HEK293 (cell line): ENCODE data around the gene IL1RAPL1.

Experiments
- CTCF ChIA-PET: fragments of 350-600 bp; formaldehyde crosslinking; extraction: SDS; loops from one replicate; lab custom pipeline; 2021; ENCODE audit warnings: antibody characterized with exemption; lab: Yijun Ruan, JAX
- POLR2A ChIA-PET: fragments of 300-600 bp; formaldehyde crosslinking; extraction: SDS; loops from one replicate; lab custom pipeline; 2020; ENCODE audit warnings: antibody characterized with exemption, inconsistent platforms; lab: Yijun Ruan, JAX
- H3K27ac ChIP-seq: fragments of 200-500 bp; sonication (Bioruptor generic); 2 replicates; pipeline ENCODE4 v1.5.1; 2014; ENCODE audit warnings: low read depth, low read length, control low read depth, inconsistent platforms; ENCODE audit errors: extremely low read depth
- H3K36me3 ChIP-seq, 2 experiments: fragments of 200-500 bp in 1 of 2; sonication (Bioruptor generic) in 1 of 2; 1 replicate in 1 of 2; 2 replicates in 1 of 2; pipeline ENCODE4 v1.5.1; 2014 to 2017; ENCODE audit warnings: inconsistent platforms in 2 of 2, low read length in 2 of 2; ENCODE audit not compliant: control insufficient read depth in 2 of 2, insufficient read depth in 1 of 2
- H3K4me1 ChIP-seq: fragments of 200-500 bp; sonication (Bioruptor generic); 2 replicates; pipeline ENCODE4 v1.5.1; 2014; ENCODE audit warnings: mild to moderate bottlenecking, low read length, inconsistent platforms; ENCODE audit not compliant: control insufficient read depth, insufficient read depth
- H3K4me3 ChIP-seq: 2 replicates; pipeline ENCODE4 v1.5.1; 2011; ENCODE audit warnings: low read depth, mild to moderate bottlenecking, control low read depth, low read length, moderate library complexity
- H3K9me3 ChIP-seq: fragments of 200-500 bp; sonication (Bioruptor generic); 2 replicates; pipeline ENCODE4 v1.5.1; 2014; ENCODE audit warnings: low read depth, low read length, inconsistent platforms; ENCODE audit not compliant: control insufficient read depth, insufficient read depth
- KLF7 ChIP-seq: fragments of 450-650 bp; formaldehyde crosslinking; IDR thresholded peaks from 2 replicates; pipeline ENCODE4 v1.5.1; 2016; ENCODE audit warnings: missing biosample characterization, missing genetic modification characterization, borderline replicate concordance
- RBAK ChIP-seq: fragments of 450-650 bp; formaldehyde crosslinking; IDR thresholded peaks from 2 replicates; pipeline ENCODE4 v1.5.1; 2016; ENCODE audit warnings: missing biosample characterization, missing genetic modification characterization
- ZBTB17 ChIP-seq: fragments of 450-650 bp; formaldehyde crosslinking; IDR thresholded peaks from 2 replicates; pipeline ENCODE4 v1.5.1; 2016; ENCODE audit warnings: missing biosample characterization, missing genetic modification characterization
- ZFP37 ChIP-seq: fragments of 450-650 bp; formaldehyde crosslinking; IDR thresholded peaks from 2 replicates; pipeline ENCODE4 v1.5.1; 2016; ENCODE audit warnings: missing biosample characterization, missing genetic modification characterization
- ZFP69B ChIP-seq: fragments of 450-650 bp; formaldehyde crosslinking; IDR thresholded peaks from 2 replicates; pipeline ENCODE4 v1.5.1; 2016; ENCODE audit warnings: missing biosample characterization, missing genetic modification characterization
- ZNF114 ChIP-seq: fragments of 450-650 bp; formaldehyde crosslinking; IDR thresholded peaks from 2 replicates; pipeline ENCODE4 v1.5.0; 2017; ENCODE audit warnings: missing biosample characterization, missing genetic modification characterization
- ZNF302 ChIP-seq: fragments of 450-650 bp; formaldehyde crosslinking; IDR thresholded peaks from 2 replicates; pipeline ENCODE4 v1.5.1; 2016; ENCODE audit warnings: missing biosample characterization, missing genetic modification characterization, low read depth
- ZNF501 ChIP-seq: fragments of 450-650 bp; formaldehyde crosslinking; IDR thresholded peaks from 2 replicates; pipeline ENCODE4 v1.5.1; 2016; ENCODE audit warnings: missing biosample characterization, missing genetic modification characterization
- ZNF514 ChIP-seq: fragments of 450-650 bp; formaldehyde crosslinking; IDR thresholded peaks from 2 replicates; pipeline ENCODE4 v1.5.1; 2016; ENCODE audit warnings: missing biosample characterization, missing genetic modification characterization
- ZNF558 ChIP-seq: fragments of 450-650 bp; formaldehyde crosslinking; IDR thresholded peaks from 2 replicates; pipeline ENCODE4 v1.5.1; 2016; ENCODE audit warnings: missing biosample characterization, missing genetic modification characterization
- ZNF571 ChIP-seq: fragments of 450-650 bp; formaldehyde crosslinking; IDR thresholded peaks from 2 replicates; pipeline ENCODE4 v1.5.0; 2017; ENCODE audit warnings: missing biosample characterization, missing genetic modification characterization
- ZNF843 ChIP-seq: fragments of 450-650 bp; formaldehyde crosslinking; IDR thresholded peaks from 2 replicates; pipeline ENCODE4 v1.5.1; 2016; ENCODE audit warnings: missing biosample characterization, missing genetic modification characterization
- ZSCAN30 ChIP-seq: fragments of 450-650 bp; IDR thresholded peaks from 2 replicates; pipeline ENCODE4 v1.5.1; 2018; ENCODE audit warnings: missing biosample characterization, mild to moderate bottlenecking, missing genetic modification characterization, moderate library complexity
- TF ChIP-seq, protein P1 (sequence below): fragments of 450-650 bp; formaldehyde crosslinking; IDR thresholded peaks from 2 replicates; pipeline ENCODE4 v1.5.1; 2016; ENCODE audit warnings: missing biosample characterization, missing genetic modification characterization
- TF ChIP-seq, protein P2 (sequence below): fragments of 450-650 bp; formaldehyde crosslinking; IDR thresholded peaks from 2 replicates; pipeline ENCODE4 v1.5.1; 2016; ENCODE audit warnings: missing biosample characterization, missing genetic modification characterization
- TF ChIP-seq, protein P3 (sequence below): fragments of 450-650 bp; formaldehyde crosslinking; IDR thresholded peaks from 2 replicates; pipeline ENCODE4 v1.5.1; 2016; ENCODE audit warnings: missing biosample characterization, missing genetic modification characterization
- TF ChIP-seq, protein P4 (sequence below): fragments of 450-650 bp; formaldehyde crosslinking; IDR thresholded peaks from 2 replicates; pipeline ENCODE4 v1.5.1; 2016; ENCODE audit warnings: missing biosample characterization, missing genetic modification characterization, low read depth
- TF ChIP-seq, protein P5 (sequence below): fragments of 450-650 bp; formaldehyde crosslinking; IDR thresholded peaks from 2 replicates; pipeline ENCODE4 v1.5.1; 2016; ENCODE audit warnings: missing biosample characterization, missing genetic modification characterization

The IL1RAPL1 gene

DNA sequence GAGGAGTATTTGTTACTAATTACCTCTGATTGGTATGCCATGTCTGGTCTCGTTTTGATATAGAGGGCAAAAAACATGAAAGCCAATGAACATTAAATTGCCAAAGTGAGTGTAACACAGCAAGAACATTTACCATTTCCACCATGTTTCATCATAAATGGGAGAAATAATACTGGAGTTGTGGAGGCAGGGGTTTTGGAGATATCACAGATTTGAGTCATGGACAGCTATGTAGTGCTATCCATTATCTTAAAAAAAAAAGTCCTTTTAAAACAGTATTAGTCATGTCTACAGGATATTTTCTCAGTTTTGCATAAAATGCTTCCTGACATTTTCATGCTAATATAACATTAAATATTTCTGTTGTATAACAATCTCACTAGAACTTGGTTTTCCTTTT is 301.2 kb downstream of the IL1RAPL1 start (continued):
- TF ChIP-seq, protein P1, sequence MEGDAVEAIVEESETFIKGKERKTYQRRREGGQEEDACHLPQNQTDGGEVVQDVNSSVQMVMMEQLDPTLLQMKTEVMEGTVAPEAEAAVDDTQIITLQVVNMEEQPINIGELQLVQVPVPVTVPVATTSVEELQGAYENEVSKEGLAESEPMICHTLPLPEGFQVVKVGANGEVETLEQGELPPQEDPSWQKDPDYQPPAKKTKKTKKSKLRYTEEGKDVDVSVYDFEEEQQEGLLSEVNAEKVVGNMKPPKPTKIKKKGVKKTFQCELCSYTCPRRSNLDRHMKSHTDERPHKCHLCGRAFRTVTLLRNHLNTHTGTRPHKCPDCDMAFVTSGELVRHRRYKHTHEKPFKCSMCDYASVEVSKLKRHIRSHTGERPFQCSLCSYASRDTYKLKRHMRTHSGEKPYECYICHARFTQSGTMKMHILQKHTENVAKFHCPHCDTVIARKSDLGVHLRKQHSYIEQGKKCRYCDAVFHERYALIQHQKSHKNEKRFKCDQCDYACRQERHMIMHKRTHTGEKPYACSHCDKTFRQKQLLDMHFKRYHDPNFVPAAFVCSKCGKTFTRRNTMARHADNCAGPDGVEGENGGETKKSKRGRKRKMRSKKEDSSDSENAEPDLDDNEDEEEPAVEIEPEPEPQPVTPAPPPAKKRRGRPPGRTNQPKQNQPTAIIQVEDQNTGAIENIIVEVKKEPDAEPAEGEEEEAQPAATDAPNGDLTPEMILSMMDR (tag by site-specific recombination): no peak
- TF ChIP-seq ZFP37 (tag by site-specific recombination) (no peak), ZNF114 (tag by site-specific recombination) (no peak)

DNA sequence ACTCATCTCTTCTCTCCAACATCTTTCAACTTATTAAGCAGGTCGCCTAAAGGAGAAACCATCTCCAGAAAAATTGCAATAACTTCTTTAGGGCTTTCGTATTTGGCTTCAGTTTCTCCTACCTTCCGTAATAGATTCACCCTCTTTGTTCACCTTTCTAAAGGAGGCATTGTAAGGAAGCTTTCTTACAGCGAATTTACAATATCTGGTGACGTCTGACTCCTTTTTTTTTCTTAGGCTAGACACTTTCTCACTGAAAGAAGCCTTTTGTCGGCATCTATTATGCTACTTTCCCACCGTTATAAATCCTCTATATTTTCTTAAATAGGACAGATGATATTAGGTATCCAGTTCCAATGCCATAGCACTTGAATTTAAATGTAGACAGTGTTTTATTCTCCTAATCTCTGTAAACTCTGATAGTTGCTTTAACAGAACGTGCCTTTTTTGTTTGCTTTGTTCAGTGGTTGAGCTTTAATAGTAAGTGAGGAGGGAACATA is 302.4 kb downstream of the IL1RAPL1 start:
- Histone ChIP-seq H3K36me3 (no peaks in the 10 kb centered on the region), H3K4me3 (no peak overlapping the region), H3K9me3 (no peaks in the 10 kb centered on the region), H3K27ac (no peak overlapping the region), H3K4me1 (no peaks in the 10 kb centered on the region)
- ChIA-PET CTCF (interaction anchor here (1.0 kb wide), 1 partner anchor 11 kb away, joined by 3 read pairs; no protein-coding TSS in a partner anchor), POLR2A (no interaction called here)
- TF ChIP-seq, protein P2, sequence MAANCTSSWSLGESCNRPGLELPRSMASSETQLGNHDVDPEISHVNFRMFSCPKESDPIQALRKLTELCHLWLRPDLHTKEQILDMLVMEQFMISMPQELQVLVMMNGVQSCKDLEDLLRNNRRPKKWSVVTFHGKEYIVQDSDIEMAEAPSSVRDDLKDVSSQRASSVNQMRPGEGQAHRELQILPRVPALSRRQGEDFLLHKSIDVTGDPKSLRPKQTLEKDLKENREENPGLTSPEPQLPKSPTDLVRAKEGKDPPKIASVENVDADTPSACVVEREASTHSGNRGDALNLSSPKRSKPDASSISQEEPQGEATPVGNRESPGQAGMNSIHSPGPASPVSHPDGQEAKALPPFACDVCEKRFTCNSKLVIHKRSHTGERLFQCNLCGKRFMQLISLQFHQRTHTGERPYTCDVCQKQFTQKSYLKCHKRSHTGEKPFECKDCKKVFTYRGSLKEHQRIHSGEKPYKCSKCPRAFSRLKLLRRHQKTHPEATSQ (tag by site-specific recombination): no peak
- no peak for TF ChIP-seq ZNF571 (tag by site-specific recombination)
- TF ChIP-seq, protein P3, sequence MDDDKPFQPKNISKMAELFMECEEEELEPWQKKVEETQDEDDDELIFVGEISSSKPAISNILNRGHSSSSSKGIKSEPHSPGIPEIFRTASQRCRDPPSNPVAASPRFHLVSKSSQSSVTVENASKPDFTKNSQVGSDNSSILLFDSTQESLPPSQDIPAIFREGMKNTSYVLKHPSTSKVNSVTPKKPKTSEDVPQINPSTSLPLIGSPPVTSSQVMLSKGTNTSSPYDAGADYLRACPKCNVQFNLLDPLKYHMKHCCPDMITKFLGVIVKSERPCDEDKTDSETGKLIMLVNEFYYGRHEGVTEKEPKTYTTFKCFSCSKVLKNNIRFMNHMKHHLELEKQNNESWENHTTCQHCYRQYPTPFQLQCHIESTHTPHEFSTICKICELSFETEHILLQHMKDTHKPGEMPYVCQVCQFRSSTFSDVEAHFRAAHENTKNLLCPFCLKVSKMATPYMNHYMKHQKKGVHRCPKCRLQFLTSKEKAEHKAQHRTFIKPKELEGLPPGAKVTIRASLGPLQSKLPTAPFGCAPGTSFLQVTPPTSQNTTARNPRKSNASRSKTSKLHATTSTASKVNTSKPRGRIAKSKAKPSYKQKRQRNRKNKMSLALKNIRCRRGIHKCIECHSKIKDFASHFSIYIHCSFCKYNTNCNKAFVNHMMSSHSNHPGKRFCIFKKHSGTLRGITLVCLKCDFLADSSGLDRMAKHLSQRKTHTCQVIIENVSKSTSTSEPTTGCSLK: no peak
- TF ChIP-seq ZSCAN30 (tag by site-specific recombination): no peak
- no peak for TF ChIP-seq ZNF843 (tag by site-specific recombination)

DNA sequence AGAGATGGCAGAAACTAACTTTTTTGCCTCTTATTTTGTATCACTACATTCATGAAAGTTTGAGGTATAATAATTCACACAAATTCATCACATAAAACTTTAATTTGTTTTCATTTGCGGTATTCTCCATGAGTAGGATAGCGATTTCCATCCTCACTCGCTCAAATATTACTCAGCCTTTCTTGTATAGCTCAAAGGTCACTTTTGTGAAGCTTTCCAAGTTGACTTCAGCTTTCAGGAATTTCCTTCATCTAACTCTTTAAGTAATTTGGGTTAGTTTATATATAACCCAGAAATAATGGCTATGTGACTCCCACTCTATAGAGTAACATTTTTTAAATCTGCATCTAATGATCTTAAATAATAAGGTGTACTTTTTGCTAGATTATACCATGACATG is 314.4 kb downstream of the IL1RAPL1 start:
- Histone ChIP-seq H3K4me1 (no peaks in the 10 kb centered on the region), H3K36me3 (no peaks in the 10 kb centered on the region), H3K4me3 (no peak overlapping the region), H3K9me3 (no peaks in the 10 kb centered on the region), H3K27ac (no peak overlapping the region)
- POLR2A ChIA-PET: no interaction called here
- CTCF ChIA-PET: no interaction called here
- no peak for TF ChIP-seq ZNF501
- no peak for TF ChIP-seq ZNF558 (tag by site-specific recombination)
- TF ChIP-seq, protein P4, sequence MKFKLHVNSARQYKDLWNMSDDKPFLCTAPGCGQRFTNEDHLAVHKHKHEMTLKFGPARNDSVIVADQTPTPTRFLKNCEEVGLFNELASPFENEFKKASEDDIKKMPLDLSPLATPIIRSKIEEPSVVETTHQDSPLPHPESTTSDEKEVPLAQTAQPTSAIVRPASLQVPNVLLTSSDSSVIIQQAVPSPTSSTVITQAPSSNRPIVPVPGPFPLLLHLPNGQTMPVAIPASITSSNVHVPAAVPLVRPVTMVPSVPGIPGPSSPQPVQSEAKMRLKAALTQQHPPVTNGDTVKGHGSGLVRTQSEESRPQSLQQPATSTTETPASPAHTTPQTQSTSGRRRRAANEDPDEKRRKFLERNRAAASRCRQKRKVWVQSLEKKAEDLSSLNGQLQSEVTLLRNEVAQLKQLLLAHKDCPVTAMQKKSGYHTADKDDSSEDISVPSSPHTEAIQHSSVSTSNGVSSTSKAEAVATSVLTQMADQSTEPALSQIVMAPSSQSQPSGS (tag by site-specific recombination): no peak
- TF ChIP-seq, protein P1 (tag by site-specific recombination): no peak
- TF ChIP-seq ZFP69B (tag by site-specific recombination): no peak
- no peak for TF ChIP-seq ZFP37 (tag by site-specific recombination)
- TF ChIP-seq, protein P5, sequence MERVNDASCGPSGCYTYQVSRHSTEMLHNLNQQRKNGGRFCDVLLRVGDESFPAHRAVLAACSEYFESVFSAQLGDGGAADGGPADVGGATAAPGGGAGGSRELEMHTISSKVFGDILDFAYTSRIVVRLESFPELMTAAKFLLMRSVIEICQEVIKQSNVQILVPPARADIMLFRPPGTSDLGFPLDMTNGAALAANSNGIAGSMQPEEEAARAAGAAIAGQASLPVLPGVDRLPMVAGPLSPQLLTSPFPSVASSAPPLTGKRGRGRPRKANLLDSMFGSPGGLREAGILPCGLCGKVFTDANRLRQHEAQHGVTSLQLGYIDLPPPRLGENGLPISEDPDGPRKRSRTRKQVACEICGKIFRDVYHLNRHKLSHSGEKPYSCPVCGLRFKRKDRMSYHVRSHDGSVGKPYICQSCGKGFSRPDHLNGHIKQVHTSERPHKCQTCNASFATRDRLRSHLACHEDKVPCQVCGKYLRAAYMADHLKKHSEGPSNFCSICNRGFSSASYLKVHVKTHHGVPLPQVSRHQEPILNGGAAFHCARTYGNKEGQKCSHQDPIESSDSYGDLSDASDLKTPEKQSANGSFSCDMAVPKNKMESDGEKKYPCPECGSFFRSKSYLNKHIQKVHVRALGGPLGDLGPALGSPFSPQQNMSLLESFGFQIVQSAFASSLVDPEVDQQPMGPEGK (tag by site-specific recombination): no peak
- TF ChIP-seq ZNF514: no peak
- TF ChIP-seq, protein P3: no peak
- TF ChIP-seq ZNF302 (tag by site-specific recombination): no peak
- TF ChIP-seq KLF7 (tag by site-specific recombination): no peak
- no peak for TF ChIP-seq ZBTB17 (tag by site-specific recombination)
- TF ChIP-seq RBAK (tag by site-specific recombination): no peak
